GM18517 (cell line): ENCODE data around the gene PABPC1L.

Experiments
- ATAC-seq: cut with Tn5 transposase; IDR thresholded peaks from one replicate; pipeline ENCODE4 v1.9.1; 2021; ENCODE audit warnings: mild to moderate bottlenecking, moderate library complexity; ENCODE audit not compliant: unreplicated experiment

The PABPC1L gene

DNA sequence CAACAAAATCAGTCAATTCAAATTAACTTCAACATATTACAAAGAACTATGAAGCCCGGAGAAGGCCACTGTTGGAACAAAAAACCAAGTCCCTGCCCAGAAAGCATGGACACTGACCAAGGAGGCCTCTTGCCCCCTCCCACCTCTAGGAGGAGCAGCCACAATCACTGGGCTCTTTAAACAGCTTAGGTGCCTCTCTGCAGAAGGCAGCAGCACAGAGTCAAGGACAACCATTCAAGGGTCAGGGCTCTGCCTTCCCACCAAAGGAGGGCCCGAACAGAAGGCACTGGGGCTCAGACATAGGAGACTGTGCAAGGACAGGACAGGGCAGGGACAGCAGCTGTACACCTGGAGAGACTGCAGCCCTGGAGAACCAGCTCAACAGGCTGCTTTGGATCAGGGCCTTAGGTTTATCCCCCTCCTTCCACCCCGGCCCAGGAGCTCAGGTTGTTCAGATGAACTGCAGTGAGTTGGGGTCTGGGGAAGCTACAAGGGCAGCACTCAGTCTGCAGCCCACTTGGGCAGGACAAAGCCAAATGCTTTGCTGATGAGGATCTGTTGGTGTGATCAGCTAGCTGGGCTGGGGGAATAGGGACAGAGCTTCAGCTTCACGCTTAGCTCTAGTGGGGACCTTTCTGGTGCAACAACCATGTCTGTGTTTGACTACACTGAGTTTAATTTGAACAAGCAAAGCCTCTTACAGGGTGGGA, 32.6 kb downstream of the PABPC1L start:
- no peak for ATAC-seq

DNA sequence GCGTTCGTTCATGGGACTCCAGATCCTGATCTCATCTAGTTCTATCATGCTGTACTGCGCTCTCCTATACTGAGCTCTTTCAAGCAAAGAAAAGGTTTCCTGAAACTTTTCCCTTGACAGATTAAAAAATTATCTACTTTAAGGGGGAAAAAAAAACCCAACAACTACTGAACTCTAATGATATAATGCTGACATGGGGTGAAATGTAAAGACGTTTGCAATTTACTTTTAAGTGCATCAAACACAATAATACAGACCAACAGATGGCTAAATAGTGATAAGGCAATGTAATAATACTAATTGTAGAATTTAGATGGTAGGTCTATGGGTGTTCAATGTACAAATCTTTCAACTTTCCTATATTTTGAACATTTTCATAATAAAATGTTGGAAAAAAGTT, 34.0 kb downstream of the PABPC1L start:
- ATAC-seq, result no peak

DNA sequence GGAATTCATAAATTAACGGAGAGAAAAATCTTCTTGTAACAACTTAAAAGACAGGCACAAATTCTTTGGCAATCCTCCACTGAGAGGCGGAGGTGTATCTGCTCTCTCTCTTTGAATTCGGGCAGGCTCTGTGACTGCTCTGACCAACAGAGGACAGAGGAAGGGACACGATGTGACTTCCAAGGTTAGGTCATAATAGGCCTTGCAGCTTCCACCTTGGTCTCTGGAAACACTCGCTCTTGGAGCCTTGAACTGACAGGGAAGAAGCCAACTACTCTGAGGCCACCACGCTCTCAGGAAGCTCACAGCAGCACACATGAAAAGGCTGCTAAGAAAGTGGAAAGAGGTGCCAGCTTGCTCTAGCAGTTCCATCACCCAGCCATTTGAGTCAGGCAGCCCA, 35.4 kb downstream of the PABPC1L start:
- no peak for ATAC-seq

DNA sequence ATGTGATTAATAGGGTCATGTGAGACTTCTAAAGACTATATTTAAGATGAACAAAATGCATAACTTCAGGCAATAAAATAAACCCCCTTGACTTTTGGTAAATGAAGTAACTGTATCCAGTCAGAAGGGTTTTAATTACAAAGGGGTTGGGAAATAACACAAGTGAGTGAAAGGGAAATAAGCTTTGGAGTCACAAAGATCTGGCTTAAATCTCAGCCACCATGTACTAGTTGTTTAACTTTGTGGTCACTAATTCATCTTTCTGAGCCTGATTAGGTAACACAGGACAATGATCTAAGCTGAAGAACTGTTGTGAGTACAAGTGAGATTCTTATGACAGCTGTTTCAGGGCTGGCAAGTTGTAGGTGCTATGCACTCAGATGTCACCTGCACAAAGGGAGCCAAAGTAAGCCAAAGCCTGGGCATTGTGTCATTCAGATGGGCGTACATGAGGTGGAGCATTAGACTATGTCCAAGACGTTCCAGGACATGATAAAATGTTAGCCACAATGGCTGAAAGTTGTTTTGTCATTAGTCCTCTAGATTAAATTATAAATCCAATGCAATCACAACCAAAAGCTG, 36.5 kb downstream of the PABPC1L start:
- no peak for ATAC-seq

DNA sequence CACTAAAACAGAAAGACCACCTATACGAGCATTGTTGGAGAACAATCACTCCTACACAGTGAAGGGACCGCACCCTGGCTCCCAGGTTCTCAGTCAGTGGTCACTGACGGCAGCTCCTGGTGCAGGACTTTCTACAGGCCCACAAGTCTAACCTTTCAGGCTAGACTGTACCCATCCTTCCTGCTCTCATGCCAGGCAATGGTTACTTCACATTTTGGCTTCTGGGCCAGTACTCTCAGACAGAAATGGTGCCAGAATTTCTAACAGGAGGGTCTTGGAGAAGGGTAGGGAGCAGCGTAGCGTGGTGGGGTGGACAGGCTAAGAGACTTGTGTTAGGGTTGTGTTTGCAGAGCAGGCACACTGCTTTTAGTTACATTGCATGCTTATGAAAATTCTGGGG, 38.2 kb downstream of the PABPC1L start:
- ATAC-seq, result no peak

DNA sequence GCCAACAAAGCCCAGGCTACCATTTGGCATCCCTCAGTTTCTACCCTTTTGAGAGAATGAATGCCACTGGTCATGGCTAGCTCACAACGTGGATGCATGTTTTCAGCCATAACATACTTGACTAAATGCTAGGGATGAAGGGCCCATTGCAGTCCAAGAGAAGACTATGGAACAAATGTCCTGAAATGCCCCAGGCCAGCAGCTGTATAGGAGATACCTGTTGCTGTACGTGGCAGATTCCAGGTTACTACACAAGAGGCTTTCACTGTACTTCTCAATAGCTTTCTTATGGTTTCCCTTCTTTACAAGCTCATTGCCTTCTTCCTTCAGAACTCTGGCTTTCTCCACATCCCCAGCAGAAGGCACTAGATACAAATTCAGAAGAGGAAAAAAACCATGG, 38.7 kb downstream of the PABPC1L start:
- no peak for ATAC-seq

DNA sequence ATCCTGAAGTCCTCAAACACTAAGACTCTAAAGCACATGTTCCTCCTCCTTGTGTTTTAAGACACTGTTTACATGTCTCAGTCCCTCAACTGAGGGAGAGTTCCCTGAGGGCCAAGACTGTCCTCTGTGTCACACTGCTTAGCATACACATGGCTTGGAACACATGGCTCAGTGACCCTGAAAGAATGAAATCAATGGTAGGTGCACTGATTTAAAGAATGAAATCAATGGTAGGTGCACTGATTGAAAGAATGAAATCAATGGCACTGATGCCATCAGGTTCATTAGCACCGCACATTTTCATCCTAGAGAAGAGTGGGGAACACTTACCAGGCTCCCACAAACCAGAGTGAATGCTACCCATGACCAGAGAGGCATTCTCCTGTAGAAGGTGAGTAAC, 40.5 kb downstream of the PABPC1L start:
- ATAC-seq, result no peak

DNA sequence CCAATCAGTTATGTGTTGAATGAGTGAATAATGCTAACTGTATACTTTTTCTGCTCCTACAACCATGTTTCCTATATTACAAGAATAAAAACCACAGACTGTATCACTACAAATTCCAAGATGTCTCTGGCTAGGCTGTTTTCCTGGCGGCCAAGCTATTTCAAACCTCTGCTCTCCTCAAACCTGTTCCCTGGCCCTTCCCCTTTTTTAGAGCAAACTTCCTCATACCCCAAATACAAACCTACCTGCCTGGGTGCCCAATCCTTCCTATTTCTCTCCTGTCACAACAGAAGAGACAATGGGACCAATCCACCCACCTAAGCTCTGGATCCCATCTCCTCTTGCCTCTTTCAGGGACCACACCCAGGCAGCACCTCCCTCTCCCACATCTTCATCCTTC, 42.9 kb downstream of the PABPC1L start:
- no peak for ATAC-seq

DNA sequence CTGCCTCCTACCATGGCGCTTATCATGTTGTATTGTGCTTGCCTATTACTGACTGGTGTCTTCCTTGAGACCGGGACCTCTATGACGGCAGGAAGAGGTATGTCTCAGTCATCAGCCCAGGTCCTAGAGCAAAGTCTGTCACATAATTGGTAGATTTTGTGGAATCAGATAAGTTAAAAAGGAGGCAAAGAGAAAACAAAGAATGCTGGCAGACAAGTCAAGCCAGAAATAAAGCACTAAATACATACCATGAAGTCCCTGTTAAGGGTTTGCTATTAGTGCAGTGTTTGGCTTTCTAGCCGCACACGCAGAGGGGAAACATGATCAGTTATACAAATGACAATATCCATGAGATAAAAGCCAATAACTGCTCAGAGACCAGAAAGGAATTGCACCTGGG, 44.4 kb downstream of the PABPC1L start:
- ATAC-seq, result no peak

DNA sequence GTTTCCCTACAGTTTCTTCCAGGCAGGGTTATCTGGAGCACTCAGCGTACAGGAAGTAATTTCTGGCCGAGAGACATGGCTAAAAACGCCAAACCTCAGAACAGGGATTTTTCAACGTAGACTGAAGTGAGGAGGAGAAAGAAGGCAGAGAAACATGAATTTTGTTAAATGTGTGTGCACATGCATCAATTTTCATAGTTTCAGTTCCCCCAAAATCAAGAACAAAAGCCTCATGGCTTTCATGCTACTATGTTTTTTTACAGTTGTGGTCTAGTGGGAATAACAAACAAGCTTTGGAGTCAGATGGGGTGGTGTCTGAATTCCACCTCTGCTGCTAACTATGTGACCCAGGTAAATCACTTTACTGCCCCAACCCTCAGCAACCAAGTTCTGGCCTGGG, 45.4 kb downstream of the PABPC1L start:
- no peak for ATAC-seq

DNA sequence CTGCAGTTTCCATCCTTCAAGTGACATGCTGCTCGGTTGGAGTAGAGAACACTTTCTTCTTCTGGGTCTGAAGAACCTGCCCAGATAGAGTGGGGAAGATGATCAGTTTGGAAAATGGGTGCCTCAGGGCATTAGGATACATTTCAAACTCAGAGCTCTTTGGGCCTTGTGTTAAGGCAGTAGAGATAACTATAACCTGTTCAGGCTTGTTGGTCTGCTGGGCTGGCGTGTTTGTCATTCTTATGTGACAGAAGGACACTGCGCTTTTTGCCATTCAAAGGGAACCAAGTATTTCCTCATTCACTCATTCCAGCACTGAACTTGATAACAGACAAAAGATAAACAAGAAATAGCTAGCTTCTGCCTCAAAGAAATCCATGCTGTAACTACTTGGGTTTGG, 46.5 kb downstream of the PABPC1L start:
- ATAC-seq, result no peak

DNA sequence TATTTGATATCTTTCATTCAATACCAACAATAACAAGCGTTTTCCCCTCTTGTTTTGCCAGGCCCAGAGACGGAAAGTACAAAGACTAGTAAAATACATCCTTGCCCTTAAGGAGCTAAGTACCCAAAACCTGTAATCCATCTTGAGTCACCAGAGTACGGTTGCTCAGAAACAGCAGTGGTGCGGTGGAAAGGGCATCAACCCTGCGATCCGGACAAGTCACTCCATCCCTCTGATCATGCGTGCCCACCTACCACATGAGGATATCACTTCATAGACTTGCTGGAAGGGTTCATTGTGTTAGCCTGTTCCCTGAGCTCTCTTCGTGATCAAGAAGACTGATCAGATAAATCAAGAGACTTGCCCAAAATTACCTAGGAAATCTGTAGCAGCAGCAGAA, 48.4 kb downstream of the PABPC1L start:
- ATAC-seq, result no peak

DNA sequence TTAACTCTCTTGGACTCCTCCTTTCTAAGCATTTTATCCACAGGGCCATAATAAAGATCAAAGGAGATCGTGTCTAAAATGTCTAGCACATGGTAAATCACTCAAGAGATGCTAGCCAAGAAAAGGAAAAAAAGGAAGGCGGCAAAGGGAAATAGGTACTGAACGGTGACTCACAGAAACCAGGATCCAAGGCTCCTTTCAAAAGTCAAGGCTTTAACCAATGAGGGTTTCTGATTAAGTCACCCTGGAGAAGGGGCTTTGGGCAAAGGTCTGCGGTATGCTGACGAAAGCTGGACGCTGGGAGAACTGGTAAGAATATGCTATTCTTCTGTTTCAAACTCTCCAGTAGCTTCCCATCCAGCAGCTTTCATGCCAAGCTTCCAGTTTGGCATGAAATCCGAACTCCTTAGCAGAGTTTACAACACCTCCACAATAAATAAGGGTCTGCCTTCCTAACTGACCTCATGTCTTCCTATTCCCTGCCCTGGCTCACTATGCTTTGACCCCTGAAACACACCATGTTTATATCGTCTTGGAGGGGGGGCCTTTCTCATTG, 49.3 kb downstream of the PABPC1L start:
- no peak for ATAC-seq

DNA sequence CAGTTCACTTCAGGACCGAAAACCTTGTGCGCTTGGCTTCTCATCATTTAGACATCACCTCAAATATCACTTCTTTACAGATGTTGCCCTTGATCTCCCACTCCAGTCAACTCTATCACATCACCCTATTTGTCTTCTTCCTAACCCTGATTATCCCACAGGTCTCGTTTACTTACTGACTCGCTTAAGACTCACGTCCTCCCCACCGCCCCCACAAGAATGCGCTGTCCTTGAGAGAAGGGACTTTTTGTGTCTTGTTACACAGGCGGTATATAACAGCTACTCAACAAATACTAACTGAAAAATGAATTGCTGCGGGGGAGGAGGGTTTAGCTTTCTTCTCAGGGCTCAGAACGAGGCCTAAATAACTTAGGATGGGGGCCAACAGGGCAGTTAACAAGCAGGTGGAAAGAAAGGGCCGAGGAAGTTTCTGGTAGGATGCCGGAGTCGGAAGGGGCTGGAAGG, 49.8 kb downstream of the PABPC1L start:
- ATAC-seq, result no peak

DNA sequence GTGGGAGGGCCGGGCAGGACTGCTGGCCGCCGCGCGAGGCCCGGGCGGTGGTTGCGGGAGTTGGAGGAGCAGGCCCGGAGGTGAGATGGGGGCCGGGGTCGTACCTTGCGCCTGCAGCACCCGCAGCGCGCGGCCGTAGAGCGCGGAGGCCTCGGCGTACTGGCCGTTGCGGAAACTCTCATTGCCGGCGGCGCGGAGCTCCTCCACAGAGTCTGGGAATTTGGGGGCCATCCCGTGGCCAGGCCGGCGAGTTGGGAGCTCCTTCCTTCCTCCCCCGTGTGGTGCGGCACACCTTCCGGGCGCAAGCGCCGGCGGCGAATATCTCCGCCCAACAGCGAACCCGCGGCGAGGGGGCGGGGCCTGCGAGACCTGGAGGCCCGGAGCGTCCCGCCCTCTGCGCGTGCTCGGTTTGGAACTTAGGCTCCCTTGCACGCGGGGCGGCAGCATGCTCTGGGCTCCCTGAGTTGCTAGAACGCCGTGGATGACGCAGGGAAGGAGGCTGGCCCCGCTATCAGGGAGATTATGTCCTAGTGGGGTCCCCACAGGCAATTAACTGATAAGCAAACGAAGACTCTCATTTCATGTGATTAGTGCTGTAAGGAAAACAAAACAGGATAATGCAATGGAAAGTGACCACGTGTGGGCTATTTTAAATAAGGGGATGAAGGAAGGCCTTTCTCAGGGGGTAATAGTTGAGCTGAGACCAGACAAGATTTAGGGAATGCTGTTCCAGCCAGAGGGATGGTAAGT, 50.4 kb downstream of the PABPC1L start, which contains the start of gene TOMM34:
Gene TOMM34 (minus strand): TSS at position 295 of the 750 bp plus-strand sequence. CDS start 64 bp downstream, at position 231.
- peak; percentile 75 for ATAC-seq

DNA sequence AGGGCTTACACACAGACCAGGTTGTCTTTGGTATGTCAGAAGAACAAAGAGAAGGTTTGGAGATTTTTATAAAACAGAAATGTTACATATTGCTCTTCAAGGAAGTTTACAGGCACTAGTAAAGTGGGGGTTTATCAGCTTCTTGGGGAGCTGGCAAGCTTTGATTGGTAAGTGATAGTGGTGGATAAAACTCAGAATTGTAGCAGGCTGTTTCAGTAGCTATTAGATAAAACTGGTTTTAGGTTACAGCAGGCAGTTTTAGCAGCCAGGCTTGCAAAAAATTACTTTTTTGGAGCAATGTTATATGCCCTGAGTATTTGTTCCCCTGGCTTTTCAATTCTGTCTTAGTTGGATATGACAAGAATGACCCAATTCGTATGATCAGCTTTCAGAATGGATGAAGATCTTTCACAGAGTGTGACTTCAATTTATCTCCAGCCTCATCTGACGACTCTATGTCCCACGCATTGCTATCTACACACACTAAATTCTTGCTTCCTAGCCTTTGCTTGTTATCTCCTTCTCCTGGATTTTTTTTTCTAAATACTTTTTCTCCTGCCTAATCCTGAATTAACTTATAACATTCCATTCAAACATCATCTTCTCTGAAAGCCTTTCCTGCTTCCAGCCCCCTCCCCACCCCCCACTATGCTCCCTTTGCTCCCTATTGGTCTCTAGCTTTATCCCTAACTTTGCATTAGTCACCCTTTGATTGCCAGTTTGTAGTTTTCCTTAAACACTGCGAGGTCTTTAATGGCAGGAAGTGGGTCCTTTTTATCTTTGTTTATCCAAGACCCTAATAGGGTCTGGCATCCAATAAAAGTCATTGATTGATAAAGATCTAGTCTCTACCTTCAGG, 51.4 kb downstream of the PABPC1L start:
- ATAC-seq, result no peak

DNA sequence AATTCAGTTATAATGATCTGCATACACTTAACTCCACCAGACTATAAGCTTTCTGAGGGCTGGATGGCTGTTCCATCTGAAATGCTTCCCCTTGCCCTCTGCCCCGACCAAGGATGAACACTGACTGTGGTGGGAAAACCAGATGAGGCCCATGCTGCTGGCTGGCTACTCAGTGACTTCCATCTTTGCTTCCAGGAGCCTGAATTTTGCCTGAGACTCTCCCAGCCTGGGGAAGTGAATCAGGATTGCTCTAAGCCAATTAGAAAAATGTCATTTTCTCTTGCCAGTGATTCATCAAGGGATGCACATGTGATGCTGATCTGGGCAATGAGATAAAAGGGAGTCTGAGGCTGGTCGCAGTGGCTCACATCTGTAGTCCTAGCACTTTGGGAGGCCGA, 52.0 kb downstream of the PABPC1L start:
- ATAC-seq, result no peak

DNA sequence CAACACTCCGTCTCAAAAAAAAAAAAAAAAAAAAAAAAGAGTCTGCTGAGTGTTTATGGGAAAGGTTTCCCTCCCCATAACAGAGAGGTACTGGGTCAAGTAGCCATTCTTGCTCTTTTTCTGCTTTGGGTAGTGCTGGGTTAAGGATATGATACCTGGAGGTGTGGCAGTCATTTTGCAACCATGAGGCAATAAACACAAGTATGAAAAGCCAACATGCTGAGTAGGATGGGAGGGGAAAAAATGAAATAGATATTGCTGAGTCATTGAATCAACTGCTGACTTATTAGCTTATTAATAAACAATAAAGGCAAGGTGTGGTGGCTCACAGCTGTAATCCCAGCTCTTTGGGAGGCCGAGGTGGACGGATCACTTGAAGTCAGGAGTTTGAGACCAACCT, 52.6 kb downstream of the PABPC1L start:
- no peak for ATAC-seq

DNA sequence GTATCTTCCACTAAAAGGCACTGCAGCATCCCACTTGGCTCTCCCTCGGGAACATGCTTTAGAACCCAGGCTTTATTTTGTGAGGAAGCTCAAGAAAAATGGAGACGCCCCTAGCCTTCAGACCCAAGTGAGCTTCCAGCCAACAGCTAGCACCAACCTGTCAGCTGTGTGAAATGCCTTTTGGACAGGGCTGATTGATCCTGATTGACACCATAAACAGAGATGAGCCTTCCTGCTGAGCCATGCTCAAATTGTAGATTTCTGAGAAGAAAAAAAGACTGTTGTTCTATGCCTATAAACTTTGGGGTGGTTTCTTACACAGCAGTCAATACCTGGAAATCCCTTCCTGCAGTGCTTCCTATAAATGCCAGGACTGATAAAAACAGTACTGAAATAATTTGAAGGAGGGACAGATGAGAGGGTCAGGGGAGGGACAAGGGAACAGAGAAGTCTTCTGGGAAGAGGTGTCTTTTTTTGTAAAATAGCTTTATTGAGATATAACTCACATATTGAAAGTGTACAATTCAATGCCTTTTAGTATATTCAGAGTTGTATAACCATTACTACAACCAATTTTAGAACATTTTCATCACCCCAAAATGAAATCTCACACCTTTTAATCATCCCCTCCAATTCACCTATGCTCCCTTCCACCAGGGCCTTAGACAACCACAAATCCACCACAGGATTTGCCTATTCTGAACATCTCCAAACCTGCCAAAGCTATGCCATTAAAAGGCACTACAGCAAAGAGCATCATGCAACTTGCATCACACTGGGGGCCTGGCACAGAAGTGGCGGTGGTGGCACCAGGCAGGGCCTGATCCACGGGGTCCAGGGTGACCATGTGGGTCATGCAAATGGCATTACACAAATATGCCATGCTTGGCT, 53.7 kb downstream of the PABPC1L start:
- no peak for ATAC-seq

DNA sequence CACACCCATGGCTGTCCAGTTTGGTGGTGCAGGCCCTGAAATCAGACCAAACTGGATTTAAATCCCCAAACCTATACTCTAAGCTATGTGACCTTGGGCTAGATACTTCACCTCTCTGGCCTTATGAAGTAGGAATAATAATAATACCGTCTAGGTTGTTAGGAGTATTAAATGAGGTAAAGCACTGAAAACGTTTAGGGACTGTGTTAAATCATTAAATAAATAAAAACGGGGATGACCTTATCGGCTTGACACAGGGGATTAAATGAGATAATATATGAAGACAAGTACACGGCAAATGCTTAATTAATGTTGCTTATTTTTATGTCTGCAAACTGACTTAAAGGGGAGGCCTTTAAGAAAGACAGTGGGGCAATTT, 55.8 kb downstream of the PABPC1L start:
- ATAC-seq, result no peak
